HuH-7 (cell line): ENCODE data around the gene GOLGA7B.

Source experiments
- DNase-seq: peaks from one replicate; pipeline ENCODE4 v3.0.0; 2011; ENCODE audit warnings: low spot score

The GOLGA7B gene

DNA sequence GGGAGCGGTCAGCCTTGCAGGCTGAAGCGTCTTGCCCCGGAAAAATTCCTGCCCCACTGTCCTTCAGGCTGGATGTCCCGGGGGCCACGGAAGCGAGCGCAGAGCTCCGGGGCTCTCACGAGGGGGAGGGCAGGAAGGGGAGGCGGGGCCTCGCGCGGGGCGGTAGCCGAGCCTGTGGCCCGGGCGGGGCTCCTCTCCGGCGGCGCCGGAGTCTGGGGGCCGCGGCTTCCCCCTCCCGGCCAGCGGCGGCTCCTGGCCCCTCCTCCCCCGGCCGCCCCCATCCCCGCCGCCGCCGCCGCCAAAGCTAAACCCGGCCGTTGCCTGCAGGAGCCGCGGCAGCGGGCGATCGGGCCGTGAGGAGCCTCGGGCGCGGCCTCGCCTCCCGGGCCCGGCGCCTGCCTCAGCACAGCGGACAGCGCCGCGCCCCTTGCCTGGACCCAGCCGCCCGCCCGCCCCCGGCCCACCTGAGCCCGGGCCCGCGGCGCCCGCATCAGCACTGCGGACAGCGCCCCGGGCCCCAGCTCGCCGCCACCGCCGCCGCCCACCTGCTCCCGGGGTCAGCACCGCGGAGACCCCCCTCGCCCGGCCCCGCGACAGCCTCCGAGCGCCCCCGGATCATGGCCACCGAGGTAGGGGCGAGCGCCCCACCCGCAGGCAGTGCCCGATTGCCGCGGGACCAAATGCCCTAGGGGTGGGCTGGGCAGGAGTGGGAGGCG lies at the start of gene GOLGA7B:
TSS of gene GOLGA7B (plus strand) at position 157 of the 716 bp plus-strand sequence. CDS start at position 618, 461 bp downstream.
- DNase-seq: peak; percentile 85

GRCh38 chr10:97800474-97800873 lies 49.2 kb upstream of the GOLGA7B start:
- DNase-seq: no peak

- DNase-seq: no peak
Measured at GRCh38 chr10:97801422-97801821, 48.2 kb upstream of the GOLGA7B start.

DNA sequence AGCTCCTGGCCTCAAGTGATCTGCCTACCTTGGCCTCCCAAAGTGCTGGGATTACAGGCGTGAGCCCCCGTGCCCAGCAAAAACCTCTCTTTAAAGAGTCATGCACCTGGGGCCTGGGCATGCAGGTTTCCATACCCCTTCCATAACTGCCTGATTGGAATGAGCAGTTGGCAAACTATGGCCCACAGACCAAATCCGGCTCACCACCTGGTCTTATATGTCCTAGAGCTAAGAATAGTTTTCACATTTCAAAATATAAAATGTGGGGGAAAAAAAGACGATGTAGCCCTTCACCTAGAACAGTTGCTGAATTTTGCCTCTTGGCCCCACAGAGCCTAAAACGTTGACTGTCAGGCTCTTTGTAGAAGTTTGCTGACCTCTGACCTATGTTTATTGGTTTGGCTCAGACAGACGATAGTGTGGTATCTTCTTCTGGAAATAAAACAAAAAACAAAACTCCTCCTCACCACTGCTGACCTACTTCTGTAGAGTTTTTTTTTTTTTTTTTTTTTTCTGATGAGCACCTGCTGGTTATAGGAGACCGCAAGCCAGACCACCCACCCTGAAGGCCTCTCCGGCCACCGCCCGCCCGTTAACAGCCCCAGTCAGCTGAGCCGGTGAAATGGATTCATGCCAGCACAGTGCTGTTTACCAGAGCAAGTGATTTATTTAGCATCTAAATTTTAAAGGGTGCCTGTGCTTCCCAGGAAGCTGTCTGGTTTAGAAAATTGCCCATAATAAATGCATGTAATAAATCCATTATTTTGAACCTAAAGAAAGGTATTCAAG lies 44.4 kb upstream of the GOLGA7B start:
- no peak for DNase-seq

GRCh38 chr10:97805949-97806348 lies 43.7 kb upstream of the GOLGA7B start:
- DNase-seq: no peak

- DNase-seq: no peak
Measured at GRCh38 chr10:97810446-97810845, 39.2 kb upstream of the GOLGA7B start.

DNA sequence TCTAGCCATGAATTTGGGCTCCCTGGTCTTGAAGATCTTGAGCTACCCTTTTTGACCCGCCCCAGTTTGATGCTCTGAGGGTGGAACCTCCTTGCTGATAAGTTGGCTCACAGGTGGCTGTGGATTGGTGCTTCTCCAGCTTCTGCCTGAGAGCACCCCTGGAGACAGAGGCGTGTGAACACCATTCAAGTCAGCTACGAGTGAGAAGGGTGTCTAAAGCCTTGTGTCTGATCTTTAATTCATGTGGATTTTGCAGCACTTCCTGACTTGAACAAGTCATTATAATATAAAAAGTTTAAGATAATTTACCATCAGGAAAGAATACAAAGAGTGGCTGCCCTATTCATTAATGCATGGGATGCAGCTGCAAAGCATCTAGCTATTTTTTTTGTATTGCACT lies 37.7 kb upstream of the GOLGA7B start:
- no peak for DNase-seq

- DNase-seq: no peak
Measured at GRCh38 chr10:97812696-97813095, 36.9 kb upstream of the GOLGA7B start.

GRCh38 chr10:97813311-97813710 lies 36.3 kb upstream of the GOLGA7B start:
- DNase-seq: no peak

- no peak for DNase-seq
Measured at GRCh38 chr10:97814996-97815395, 34.6 kb upstream of the GOLGA7B start.

GRCh38 chr10:97816609-97817008 lies 33.0 kb upstream of the GOLGA7B start:
- DNase-seq: no peak

GRCh38 chr10:97818572-97818971 lies 31.1 kb upstream of the GOLGA7B start:
- DNase-seq: no peak

- DNase-seq: no peak
Measured at GRCh38 chr10:97820096-97820704, 29.4 kb upstream of the GOLGA7B start.

GRCh38 chr10:97821308-97822038 lies 28.2 kb upstream of the GOLGA7B start:
- no peak for DNase-seq

DNA sequence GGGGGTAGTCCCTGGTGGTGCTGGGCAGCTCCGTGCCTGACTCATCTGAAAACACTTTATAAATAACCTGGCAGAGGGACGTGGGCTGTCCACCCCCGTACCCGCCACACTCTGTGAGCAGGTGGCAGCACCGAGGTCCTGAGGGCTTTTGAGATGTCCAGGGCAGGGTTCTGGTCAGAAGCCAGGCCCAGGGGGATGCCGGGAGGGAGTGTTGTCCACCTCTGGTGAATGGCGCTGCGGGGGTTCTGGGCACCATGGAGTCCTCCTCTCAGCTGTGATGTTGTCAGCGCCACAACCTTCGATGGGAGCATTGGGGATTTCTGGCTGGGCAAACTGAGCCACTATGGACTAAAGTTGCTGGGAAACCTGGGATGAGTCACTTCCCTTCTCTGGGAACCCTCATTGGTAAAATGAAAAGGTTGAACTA lies 27.4 kb upstream of the GOLGA7B start:
- no peak for DNase-seq

DNA sequence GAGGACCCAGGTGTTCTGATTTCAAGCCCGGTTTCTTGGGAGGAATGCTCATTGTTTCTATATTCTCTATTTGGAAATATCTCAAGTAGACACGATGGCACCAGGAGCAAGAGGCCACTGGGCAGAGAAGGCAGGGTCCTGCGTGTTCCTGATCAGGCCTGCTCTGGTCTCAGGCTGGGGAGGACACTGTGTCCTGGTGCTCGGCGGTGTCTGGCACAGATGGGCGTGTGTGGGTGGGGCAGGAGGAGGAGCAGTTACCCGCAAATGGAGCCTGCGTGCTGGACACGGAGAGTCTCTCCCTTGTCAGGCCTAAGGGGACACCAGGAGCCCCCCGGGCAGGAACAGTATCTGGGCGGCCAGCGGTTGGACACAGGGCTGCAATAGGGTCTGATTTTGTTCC lies 25.9 kb upstream of the GOLGA7B start:
- DNase-seq: no peak

- no peak for DNase-seq
Measured at GRCh38 chr10:97825020-97825760, 24.5 kb upstream of the GOLGA7B start.

- no peak for DNase-seq
Measured at GRCh38 chr10:97826892-97827291, 22.8 kb upstream of the GOLGA7B start.

- DNase-seq: no peak
Measured at GRCh38 chr10:97827702-97828291, 21.8 kb upstream of the GOLGA7B start.

DNA sequence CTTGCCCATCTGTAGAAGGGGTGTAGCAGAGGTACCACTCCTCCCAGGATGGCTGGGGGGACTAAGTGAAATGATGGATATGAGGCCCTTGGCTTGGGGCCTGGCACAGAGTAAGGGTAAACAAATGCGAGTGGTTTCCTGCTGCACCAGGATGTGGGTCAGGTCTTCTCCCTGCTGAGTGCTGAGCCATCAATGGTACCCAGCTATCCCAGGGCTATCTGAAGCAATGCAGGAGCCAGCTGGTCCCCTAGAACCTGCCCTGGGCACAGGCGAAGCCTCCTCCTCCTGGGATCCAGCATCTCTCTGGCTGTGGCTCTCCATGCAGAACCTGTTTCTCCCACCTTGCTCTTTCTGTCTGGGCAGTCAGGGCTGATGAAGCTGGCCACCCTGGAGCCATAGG lies 20.9 kb upstream of the GOLGA7B start:
- no peak for DNase-seq

- no peak for DNase-seq
Measured at GRCh38 chr10:97830064-97830463, 19.6 kb upstream of the GOLGA7B start.
